GM21528 (cell line): ENCODE data around the gene RIMOC1.
A peak's percentile ranks its signal among the peaks of the same experiment; 100 is the strongest.

ENCODE experiments used
- ATAC-seq: cut with Tn5 transposase; IDR thresholded peaks from one replicate; pipeline ENCODE4 v1.9.1; 2021; ENCODE audit warnings: mild to moderate bottlenecking, moderate library complexity; ENCODE audit not compliant: unreplicated experiment, low FRiP score

RIMOC1 gene

GRCh38 chr5:41903892-41904799 is at the start of gene RIMOC1:
RIMOC1 (plus strand) TSS chr5:41904344; CDS start chr5:41904368, 24 bp downstream.
- peak; percentile 99 for ATAC-seq

DNA sequence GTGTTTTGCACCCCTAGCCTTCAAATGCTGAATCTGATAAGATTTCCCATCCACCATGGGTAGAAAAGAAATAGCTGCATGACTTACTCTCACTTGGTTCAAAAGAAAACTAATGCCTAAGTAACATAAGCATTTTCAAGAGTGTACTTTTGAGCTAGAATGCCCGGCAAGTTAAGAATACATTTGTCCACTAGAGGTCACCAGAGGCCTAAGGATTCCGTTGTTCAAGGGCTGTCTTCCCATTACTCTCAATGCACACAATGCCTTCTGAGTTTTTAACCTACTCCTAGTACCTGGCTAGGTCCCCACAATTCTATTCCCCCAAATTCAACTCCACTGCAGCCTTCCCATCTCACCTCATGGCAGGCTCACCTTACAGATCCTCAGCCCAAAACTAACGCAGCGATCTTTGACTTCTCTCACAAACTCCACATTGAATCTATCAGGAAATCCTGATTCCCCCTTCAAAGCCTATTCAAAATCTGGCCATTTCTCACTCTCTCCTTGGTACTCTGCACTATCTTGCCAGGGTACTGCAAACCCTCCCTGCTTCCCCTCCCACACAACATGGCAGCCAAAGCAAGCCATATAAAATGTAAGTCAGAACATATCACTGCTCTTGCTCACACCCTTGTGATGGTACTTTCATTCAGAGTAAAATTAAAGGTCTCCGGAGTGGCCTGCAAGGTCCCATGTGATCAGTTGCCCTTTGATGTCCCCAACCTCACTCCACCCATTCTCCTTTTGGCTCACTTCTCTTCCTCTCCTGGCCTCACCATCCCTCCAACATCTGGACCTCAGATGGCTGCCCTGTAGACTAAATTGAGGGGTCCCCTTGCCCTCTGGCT is 47.3 kb upstream of the RIMOC1 start:
- peak; percentile 93 for ATAC-seq

- no peak for ATAC-seq
These were observed 46.2 kb upstream of the RIMOC1 start for GRCh38 chr5:41857989-41858388.

DNA sequence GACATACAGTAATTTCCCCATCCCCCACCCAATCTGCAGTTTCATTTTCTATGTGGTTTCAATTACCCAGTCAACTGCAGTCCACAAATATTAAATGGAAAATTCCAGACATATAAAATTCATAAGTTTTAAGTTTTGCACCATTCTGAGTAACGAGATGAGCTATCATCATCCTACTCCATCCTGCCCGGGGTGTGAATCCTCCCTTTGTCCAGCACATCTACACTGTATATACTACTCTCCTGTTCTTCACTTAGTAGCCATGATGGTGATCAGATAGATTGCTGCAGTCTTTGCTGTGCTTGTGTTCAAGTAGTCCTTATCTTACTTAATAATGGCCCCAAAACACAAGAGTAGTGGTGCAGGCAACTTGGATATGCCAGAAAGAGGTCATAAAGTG is 45.3 kb upstream of the RIMOC1 start:
- no peak for ATAC-seq

DNA sequence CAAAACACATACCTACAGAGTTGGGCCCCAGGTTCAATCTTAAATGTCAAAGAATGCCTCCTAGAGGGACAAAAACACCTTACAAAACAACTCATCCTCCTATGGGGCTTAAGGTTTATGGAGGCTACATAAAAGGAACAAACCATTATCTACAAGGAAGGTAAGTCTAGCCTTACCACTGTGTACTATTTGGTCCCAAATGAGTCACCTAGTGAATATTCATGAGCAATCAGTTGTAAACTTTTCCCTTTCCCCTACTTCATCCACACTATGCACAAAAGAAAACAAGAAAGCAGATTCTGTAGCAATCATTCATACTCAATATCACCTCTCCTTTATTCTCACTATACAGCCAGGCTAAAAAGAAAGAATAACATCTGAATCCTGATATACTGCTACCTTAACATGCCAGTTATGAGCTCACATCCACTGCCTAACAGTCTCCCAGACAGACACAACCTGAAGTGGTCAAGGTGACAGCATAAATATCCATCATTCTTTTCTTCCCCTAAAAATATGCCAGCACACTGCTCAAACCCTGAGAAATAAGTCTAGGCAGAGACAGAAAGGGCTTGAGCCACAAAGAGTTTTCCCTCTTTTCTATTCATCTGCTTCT is 40.2 kb upstream of the RIMOC1 start:
- ATAC-seq: peak; percentile 56

DNA sequence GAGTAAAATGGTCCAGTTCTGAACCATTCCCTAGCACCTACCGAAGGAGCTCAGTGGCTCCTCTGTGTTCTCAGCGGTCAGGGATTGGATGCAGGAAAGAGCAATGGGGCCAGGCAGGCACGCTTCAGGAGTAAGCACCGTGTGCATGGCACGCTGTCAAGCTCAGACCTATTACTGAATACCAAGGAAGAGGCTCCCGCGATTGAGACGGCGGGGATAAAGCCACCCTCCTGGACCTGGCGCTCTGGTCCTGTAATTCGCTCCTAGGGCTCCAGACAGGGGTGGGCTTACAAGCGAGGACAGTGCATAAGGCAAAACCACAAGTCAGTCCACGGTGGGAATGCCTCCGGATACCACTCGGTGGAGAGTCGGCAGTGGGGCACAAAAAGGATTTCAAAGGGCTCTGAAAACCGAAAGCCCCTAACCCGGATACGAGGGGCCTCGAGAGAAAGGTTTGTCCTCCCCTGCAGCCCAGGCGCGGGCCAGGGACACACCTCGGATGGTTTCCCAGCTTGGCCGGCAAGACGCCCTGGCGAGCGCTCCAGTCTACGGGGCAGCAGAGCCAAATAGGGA is 34.9 kb upstream of the RIMOC1 start:
- ATAC-seq: no peak

DNA sequence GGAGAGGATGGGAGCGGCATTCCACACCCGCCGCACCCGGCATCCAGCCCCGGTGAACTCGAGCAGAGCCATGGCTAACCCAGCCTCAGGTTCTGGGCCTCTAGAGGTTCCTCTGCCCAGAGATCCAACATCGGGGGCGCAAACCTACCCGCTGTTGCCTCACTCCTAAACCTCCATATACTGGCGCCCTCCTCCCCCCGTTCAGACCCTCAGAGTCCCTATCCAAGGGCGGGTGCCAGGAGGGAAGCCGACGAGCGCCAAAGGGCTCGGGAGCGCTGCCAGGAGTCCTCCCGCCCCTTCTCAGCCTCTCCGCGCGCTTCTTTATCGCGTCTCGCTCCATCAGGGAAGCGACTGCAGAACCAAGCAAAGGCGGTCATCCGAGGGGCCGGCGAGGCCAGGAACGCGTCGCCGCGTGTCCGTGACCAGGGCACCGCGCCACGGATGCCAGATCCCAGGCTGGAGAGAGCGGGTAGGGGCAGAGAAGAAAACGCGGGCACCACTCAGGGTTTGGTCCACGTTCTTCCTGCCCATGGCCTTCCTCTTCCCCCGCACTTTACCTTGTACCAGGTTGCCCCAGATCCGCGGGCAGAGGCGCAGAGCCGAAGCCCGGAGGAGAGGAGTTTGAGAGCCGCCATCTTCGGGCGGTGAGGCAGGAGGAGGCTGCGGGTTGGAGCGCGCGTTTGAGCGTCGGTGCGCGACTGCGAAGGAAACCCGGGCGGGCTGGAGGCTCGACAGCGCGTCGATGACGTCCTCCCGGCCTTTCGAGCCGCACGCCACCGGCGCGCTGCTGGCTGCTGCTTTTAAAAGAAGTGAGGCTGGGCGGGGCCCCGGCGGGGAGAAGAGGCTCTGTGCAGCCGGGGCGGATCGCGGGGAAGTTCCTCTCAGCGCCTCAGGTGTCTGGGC is 34.2 kb upstream of the RIMOC1 start, which contains the start of gene OXCT1:
Gene OXCT1, minus strand, starts transcription at position 702 of the 903 bp plus-strand sequence. Its CDS starts 67 bp downstream, at position 635.
- ATAC-seq: peak; percentile 93

- ATAC-seq: no peak
These were observed 33.5 kb upstream of the RIMOC1 start for GRCh38 chr5:41870627-41871048.

GRCh38 chr5:41871852-41872251 is 32.3 kb upstream of the RIMOC1 start:
- ATAC-seq: no peak

DNA sequence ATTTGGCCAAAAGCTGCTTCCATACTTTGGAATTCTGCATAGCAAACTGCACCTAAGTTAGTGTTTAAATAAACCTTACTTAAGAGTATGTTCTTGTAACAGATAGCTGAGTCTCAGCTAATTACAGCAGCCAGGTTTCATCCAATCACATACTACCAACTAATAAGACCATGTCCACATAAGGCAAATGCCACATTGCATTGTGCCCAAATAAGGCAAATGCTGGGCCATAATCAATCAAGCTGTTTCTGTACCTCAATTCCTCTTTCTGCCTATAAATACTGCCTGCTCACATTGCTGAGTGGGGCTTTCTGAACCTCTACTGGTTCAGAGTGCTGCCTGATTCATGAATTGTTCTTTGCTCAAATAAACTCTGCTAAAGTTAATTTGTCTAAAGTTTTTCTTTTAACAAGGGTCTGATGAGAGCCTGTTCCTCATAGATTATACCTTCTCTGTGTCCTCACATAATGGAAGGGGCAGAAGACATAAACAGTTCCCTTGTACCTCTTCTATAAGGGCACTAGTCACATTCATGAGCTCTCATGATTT is 29.6 kb upstream of the RIMOC1 start:
- no peak for ATAC-seq

- no peak for ATAC-seq
These were observed 29.0 kb upstream of the RIMOC1 start for GRCh38 chr5:41875121-41875520.

- no peak for ATAC-seq
These were observed 27.5 kb upstream of the RIMOC1 start for GRCh38 chr5:41876678-41877077.

GRCh38 chr5:41877408-41877807 is 26.7 kb upstream of the RIMOC1 start:
- no peak for ATAC-seq

GRCh38 chr5:41878173-41878572 is 26.0 kb upstream of the RIMOC1 start:
- ATAC-seq: peak; percentile 42

DNA sequence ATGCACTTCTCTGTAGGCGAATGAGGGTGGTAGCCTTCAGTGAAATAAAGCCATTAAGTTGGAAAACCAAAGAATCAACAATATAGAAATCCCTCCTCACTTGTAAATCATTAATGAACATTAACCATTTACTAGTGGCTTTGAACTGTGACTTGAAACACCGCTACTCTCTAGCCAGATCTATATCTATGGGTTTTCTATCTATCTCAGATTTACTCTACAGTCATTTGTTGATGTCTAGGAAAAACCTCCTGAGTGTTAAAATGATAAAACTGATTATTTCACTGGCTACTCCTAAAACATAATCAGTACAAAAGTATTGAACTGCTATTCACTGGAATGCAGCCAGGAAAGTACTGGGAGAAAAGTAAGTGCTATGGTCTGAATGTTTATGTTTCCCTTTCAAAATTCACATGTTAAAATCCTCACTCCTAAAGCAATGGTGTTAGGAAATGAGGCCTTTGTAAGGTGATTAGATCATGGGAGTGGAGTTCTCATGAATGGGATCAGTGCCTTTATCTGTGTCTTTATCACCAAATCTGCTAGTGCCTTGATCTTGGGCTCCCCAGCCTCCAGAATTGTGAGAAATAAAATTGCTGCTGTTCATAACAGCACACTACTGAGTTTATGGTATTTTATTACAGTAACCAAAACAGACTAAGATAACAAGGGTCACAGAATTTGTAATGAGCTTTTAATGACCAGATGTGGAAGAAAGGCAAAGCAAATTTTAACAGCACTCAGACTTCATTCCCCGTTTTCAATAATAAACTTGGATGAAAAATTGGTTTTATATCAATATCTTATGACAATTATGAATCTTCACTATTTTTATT is 25.3 kb upstream of the RIMOC1 start:
- peak; percentile 76 for ATAC-seq

DNA sequence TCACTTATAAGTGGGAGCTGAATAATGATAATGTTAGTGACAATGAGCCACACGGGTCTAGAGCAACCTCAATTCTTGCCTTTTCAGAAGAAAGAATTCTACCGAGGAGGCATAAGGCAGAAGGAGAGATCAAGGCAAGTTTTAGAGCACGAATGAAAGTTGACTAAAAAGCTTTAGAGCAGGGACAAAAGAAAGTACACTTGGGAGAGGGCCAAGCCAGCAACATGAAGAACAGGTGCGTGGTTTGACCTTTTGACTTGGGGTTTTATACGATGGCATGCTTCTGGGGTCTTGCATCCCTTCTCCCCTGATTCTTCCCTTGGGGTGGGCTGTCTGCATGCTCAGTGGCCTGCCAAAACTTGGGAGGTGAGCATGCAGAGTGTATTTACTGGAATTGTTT is 21.4 kb upstream of the RIMOC1 start:
- no peak for ATAC-seq

GRCh38 chr5:41883243-41883642 is 20.9 kb upstream of the RIMOC1 start:
- no peak for ATAC-seq

GRCh38 chr5:41883936-41884335 is 20.2 kb upstream of the RIMOC1 start:
- no peak for ATAC-seq
